HG03460 (cell line): Measurements from ENCODE around the gene MBD5.

Experiments
- ATAC-seq: cut with Tn5 transposase; IDR thresholded peaks from one replicate; pipeline ENCODE4 v1.9.1; 2021; ENCODE audit not compliant: unreplicated experiment

MBD5 gene

GRCh38 chr2:148515120-148515519, 494.2 kb downstream of the MBD5 start:
- no peak for ATAC-seq

- no peak for ATAC-seq
Observed at GRCh38 chr2:148515976-148516375, 495.1 kb downstream of the MBD5 start.

- ATAC-seq: no peak
Observed at GRCh38 chr2:148517296-148517695, 496.4 kb downstream of the MBD5 start.

- ATAC-seq: no peak
Observed at GRCh38 chr2:148517822-148518221, 496.9 kb downstream of the MBD5 start.

GRCh38 chr2:148519013-148519412, 498.1 kb downstream of the MBD5 start:
- ATAC-seq: no peak

- no peak for ATAC-seq
Observed at GRCh38 chr2:148521181-148521580, 500.3 kb downstream of the MBD5 start.

GRCh38 chr2:148523315-148523714, 502.4 kb downstream of the MBD5 start:
- no peak for ATAC-seq

- no peak for ATAC-seq
Observed at GRCh38 chr2:148524519-148524919, 503.6 kb downstream of the MBD5 start.

- no peak for ATAC-seq
Observed at GRCh38 chr2:148525130-148525529, 504.2 kb downstream of the MBD5 start.

- ATAC-seq: no peak
Observed at GRCh38 chr2:148526509-148527346, 505.8 kb downstream of the MBD5 start.

- no peak for ATAC-seq
Observed at GRCh38 chr2:148527488-148528340, 506.8 kb downstream of the MBD5 start.

GRCh38 chr2:148528356-148529064, 507.6 kb downstream of the MBD5 start:
- no peak for ATAC-seq

GRCh38 chr2:148529745-148530144, 508.9 kb downstream of the MBD5 start:
- ATAC-seq: no peak

GRCh38 chr2:148530350-148530749, 509.5 kb downstream of the MBD5 start:
- ATAC-seq: no peak

- no peak for ATAC-seq
Observed at GRCh38 chr2:148531235-148531634, 510.3 kb downstream of the MBD5 start.

GRCh38 chr2:148531669-148532428, 511.0 kb downstream of the MBD5 start:
- ATAC-seq: no peak

- no peak for ATAC-seq
Observed at GRCh38 chr2:148533004-148533403, 512.1 kb downstream of the MBD5 start.

- ATAC-seq: no peak
Observed at GRCh38 chr2:148533685-148534084, 512.8 kb downstream of the MBD5 start.

GRCh38 chr2:148534416-148535204, 513.7 kb downstream of the MBD5 start:
- ATAC-seq: no peak

GRCh38 chr2:148538375-148538774, 517.5 kb downstream of the MBD5 start:
- ATAC-seq: no peak
